ENCODE data around the gene ADCY6. TPM values are rescaled to one million over a fixed set of nuclear protein-coding genes. Genes with fewer than 3 reads are reported as not detected.
"Not testable (repeated sequence)": the region's sequence is repeated elsewhere in the genome, so short reads cannot be mapped to it uniquely, and the experiment has no call there.

Gene ADCY6
- total and polyA plus RNA-seq, 7 experiments from 2014 or later: 0.07 to 0.22 (median 0.08) TPM; not detected in 4

- H3K9me3 ChIP-seq (ENCODE audit: control insufficient read depth in 2 of 3, low read length in 3 of 3): no peaks in the 10 kb centered on the region
- ChIA-PET POLR2A (interaction anchor here (0.6 kb wide), 1 partner anchor 525 kb away, joined by 3 read pairs; no protein-coding TSS in a partner anchor), CTCF (no interaction called here)
- no peaks in the 10 kb centered on the region for H3K36me3 Mint-ChIP-seq
- no peak for ATAC-seq
- no peak for DNase-seq
- no peaks in the 10 kb centered on the region for H3K9me3 Mint-ChIP-seq
- no peak overlapping the region for H3K4me3 Mint-ChIP-seq
- no peak overlapping the region for H3K4me3 ChIP-seq (ENCODE audit: low read length)
- intact Hi-C loops (cut with micrococcal nuclease): no loop called here
- H3K27ac Mint-ChIP-seq: no peak overlapping the region
- H3K27ac ChIP-seq (ENCODE audit: low read depth, low read length): no peak overlapping the region
- peaks cover 0 to 3% of the 10 kb centered on the region in 2 donors for H3K27me3 ChIP-seq (ENCODE audit: control insufficient read depth in 2 of 2, insufficient read depth in 2 of 2, low read length in 2 of 2)
- no peaks in the 10 kb centered on the region for H3K36me3 ChIP-seq (ENCODE audit: control insufficient read depth in 2 of 3, insufficient read depth in 3 of 3, low read length in 3 of 3)
- H3K27me3 Mint-ChIP-seq: peaks cover 6 to 30% (median 15%) of the 10 kb centered on the region in 5 donors
- H3K4me1 Mint-ChIP-seq: no peaks in the 10 kb centered on the region
- no peaks in the 10 kb centered on the region for H3K4me1 ChIP-seq (ENCODE audit: control insufficient read depth in 2 of 2, insufficient read depth in 2 of 2, low read length in 2 of 2)
Measured at GRCh38 chr12:48744251-48745008, 44.5 kb downstream of the ADCY6 start.

GRCh38 chr12:48739618-48740269 is 49.1 kb downstream of the ADCY6 start:
- H3K4me3 Mint-ChIP-seq: no peak overlapping the region
- peaks cover 0 to 1% (median 0%) of the 10 kb centered on the region in 7 donors for H3K4me1 Mint-ChIP-seq
- DNase-seq (no peak), ATAC-seq (no peak)
- Histone ChIP-seq H3K9me3 (ENCODE audit: control insufficient read depth in 2 of 3, low read length in 3 of 3) (no peaks in the 10 kb centered on the region), H3K36me3 (ENCODE audit: control insufficient read depth in 2 of 3, insufficient read depth in 3 of 3, low read length in 3 of 3) (no peaks in the 10 kb centered on the region), H3K4me3 (ENCODE audit: low read length) (no peak overlapping the region), H3K4me1 (ENCODE audit: control insufficient read depth in 2 of 2, insufficient read depth in 2 of 2, low read length in 2 of 2) (no peaks in the 10 kb centered on the region), H3K27me3 (ENCODE audit: control insufficient read depth in 2 of 2, insufficient read depth in 2 of 2, low read length in 2 of 2) (peaks cover 0 to 3% of the 10 kb centered on the region in 2 donors), H3K27ac (ENCODE audit: low read depth, low read length) (no peak overlapping the region)
- no peak overlapping the region for H3K27ac Mint-ChIP-seq
- POLR2A ChIA-PET: no interaction called here
- H3K36me3 Mint-ChIP-seq: no peaks in the 10 kb centered on the region
- intact Hi-C loops (cut with micrococcal nuclease): no loop called here
- H3K27me3 Mint-ChIP-seq: peaks cover 12 to 39% (median 15%) of the 10 kb centered on the region in 5 donors
- peaks cover 0 to 2% (median 0%) of the 10 kb centered on the region in 11 donors for H3K9me3 Mint-ChIP-seq
- CTCF ChIA-PET: interaction anchor here (0.7 kb wide), 1 partner anchor 124 kb away, joined by 3 read pairs; no protein-coding TSS in a partner anchor

GRCh38 chr12:48736456-48736855 is 52.4 kb downstream of the ADCY6 start:
- Histone ChIP-seq H3K4me1 (ENCODE audit: control insufficient read depth in 2 of 2, insufficient read depth in 2 of 2, low read length in 2 of 2) (no peaks in the 10 kb centered on the region), H3K9me3 (ENCODE audit: control insufficient read depth in 2 of 3, low read length in 3 of 3) (no peaks in the 10 kb centered on the region), H3K4me3 (ENCODE audit: low read length) (no peak overlapping the region), H3K36me3 (ENCODE audit: control insufficient read depth in 2 of 3, insufficient read depth in 3 of 3, low read length in 3 of 3) (no peaks in the 10 kb centered on the region), H3K27ac (ENCODE audit: low read depth, low read length) (no peak overlapping the region), H3K27me3 (ENCODE audit: control insufficient read depth in 2 of 2, insufficient read depth in 2 of 2, low read length in 2 of 2) (peaks cover 0 to 3% of the 10 kb centered on the region in 2 donors)
- H3K4me1 Mint-ChIP-seq: peaks cover 0 to 1% (median 0%) of the 10 kb centered on the region in 7 donors
- DNase-seq (no peak), ATAC-seq (no peak)
- H3K4me3 Mint-ChIP-seq: no peak overlapping the region
- H3K27me3 Mint-ChIP-seq: peaks cover 12 to 36% (median 15%) of the 10 kb centered on the region in 5 donors
- intact Hi-C loops (cut with micrococcal nuclease): no loop called here
- POLR2A ChIA-PET: no interaction called here
- peaks cover 0 to 2% (median 0%) of the 10 kb centered on the region in 11 donors for H3K9me3 Mint-ChIP-seq
- CTCF ChIA-PET: interaction anchor here (0.6 to 0.7 kb wide), 3 partner anchors 76 to 1291 kb away, joined by 3 to 5 read pairs (median 3); no protein-coding TSS in a partner anchor
- no peaks in the 10 kb centered on the region for H3K36me3 Mint-ChIP-seq
- no peak overlapping the region for H3K27ac Mint-ChIP-seq

GRCh38 chr12:48728807-48729206 is 60.1 kb downstream of the ADCY6 start:
- CTCF ChIA-PET: no interaction called here
- H3K27me3 ChIP-seq (ENCODE audit: control insufficient read depth in 2 of 2, insufficient read depth in 2 of 2, low read length in 2 of 2): no peaks in the 10 kb centered on the region
- intact Hi-C loops (cut with micrococcal nuclease): no loop called here
- no peak overlapping the region for H3K4me3 ChIP-seq (ENCODE audit: low read length)
- peaks cover 0 to 2% (median 0%) of the 10 kb centered on the region in 11 donors for H3K9me3 Mint-ChIP-seq
- DNase-seq: no peak
- no peaks in the 10 kb centered on the region for H3K4me1 ChIP-seq (ENCODE audit: control insufficient read depth in 2 of 2, insufficient read depth in 2 of 2, low read length in 2 of 2)
- peaks cover 0 to 4% (median 0%) of the 10 kb centered on the region in 5 donors for H3K36me3 Mint-ChIP-seq
- peaks cover 0 to 1% (median 0%) of the 10 kb centered on the region in 7 donors for H3K4me1 Mint-ChIP-seq
- H3K27ac ChIP-seq (ENCODE audit: low read depth, low read length): no peak overlapping the region
- H3K9me3 ChIP-seq (ENCODE audit: control insufficient read depth in 2 of 3, low read length in 3 of 3): no peaks in the 10 kb centered on the region
- H3K4me3 Mint-ChIP-seq: no peak overlapping the region
- POLR2A ChIA-PET: no interaction called here
- H3K27ac Mint-ChIP-seq: no peak overlapping the region
- ATAC-seq: no peak
- H3K27me3 Mint-ChIP-seq: peaks cover 0 to 11% (median 0%) of the 10 kb centered on the region in 5 donors
- H3K36me3 ChIP-seq (ENCODE audit: control insufficient read depth in 2 of 3, insufficient read depth in 3 of 3, low read length in 3 of 3): no peaks in the 10 kb centered on the region

- DNase-seq; POLR2A ChIA-PET; H3K27me3 ChIP-seq (ENCODE audit: control insufficient read depth in 2 of 2, insufficient read depth in 2 of 2, low read length in 2 of 2); H3K36me3 ChIP-seq (ENCODE audit: control insufficient read depth in 2 of 3, insufficient read depth in 3 of 3, low read length in 3 of 3); H3K4me3 Mint-ChIP-seq; intact Hi-C loops (cut with micrococcal nuclease); H3K9me3 ChIP-seq (ENCODE audit: control insufficient read depth in 2 of 3, low read length in 3 of 3); H3K27ac ChIP-seq (ENCODE audit: low read depth, low read length); H3K4me3 ChIP-seq (ENCODE audit: low read length); H3K27me3 Mint-ChIP-seq; ATAC-seq; H3K4me1 ChIP-seq (ENCODE audit: control insufficient read depth in 2 of 2, insufficient read depth in 2 of 2, low read length in 2 of 2): not testable (repeated sequence)
- Mint-ChIP-seq H3K27ac (peak overlapping the region in 1 of 9 donors; percentile 56), H3K9me3 (peaks cover 0 to 26% (median 14%) of the 10 kb centered on the region in 11 donors), H3K4me1 (peaks cover 3 to 17% (median 11%) of the 10 kb centered on the region in 7 donors), H3K36me3 (peaks cover 8 to 22% (median 20%) of the 10 kb centered on the region in 5 donors)
- CTCF ChIA-PET: interaction anchor here (0.6 kb wide), 1 partner anchor 1688 kb away, joined by 4 read pairs; no protein-coding TSS in a partner anchor
Measured at GRCh38 chr12:48720737-48721136, 68.2 kb downstream of the ADCY6 start.

GRCh38 chr12:48720171-48720570 is 68.7 kb downstream of the ADCY6 start:
- H3K27ac ChIP-seq (ENCODE audit: low read depth, low read length); DNase-seq; H3K4me3 Mint-ChIP-seq; CTCF ChIA-PET; ATAC-seq; POLR2A ChIA-PET; H3K9me3 ChIP-seq (ENCODE audit: control insufficient read depth in 2 of 3, low read length in 3 of 3); H3K36me3 ChIP-seq (ENCODE audit: control insufficient read depth in 2 of 3, insufficient read depth in 3 of 3, low read length in 3 of 3); H3K27ac Mint-ChIP-seq; intact Hi-C loops (cut with micrococcal nuclease); H3K27me3 Mint-ChIP-seq; H3K4me1 ChIP-seq (ENCODE audit: control insufficient read depth in 2 of 2, insufficient read depth in 2 of 2, low read length in 2 of 2); H3K27me3 ChIP-seq (ENCODE audit: control insufficient read depth in 2 of 2, insufficient read depth in 2 of 2, low read length in 2 of 2); H3K4me3 ChIP-seq (ENCODE audit: low read length): not testable (repeated sequence)
- Mint-ChIP-seq H3K4me1 (peaks cover 5 to 23% (median 14%) of the 10 kb centered on the region in 7 donors), H3K9me3 (peaks cover 0 to 26% (median 14%) of the 10 kb centered on the region in 11 donors), H3K36me3 (peaks cover 8 to 23% (median 20%) of the 10 kb centered on the region in 5 donors)
